AG10803 (cell line): Measurements from ENCODE around the gene EEF1AKMT2.
A peak's percentile ranks its signal among the peaks of the same experiment; 100 is the strongest.

Experiments used
- DNase-seq: peaks from one replicate; pipeline ENCODE4 v3.0.0; 2010; ENCODE audit warnings: low read depth
- H3K4me3 ChIP-seq: 2 replicates; pipeline ENCODE4 v1.5.1; 2011; ENCODE audit warnings: mild to moderate bottlenecking, low read length, control low read depth
- TF ChIP-seq, protein P1 (sequence below): conservative IDR thresholded peaks from 2 replicates; pipeline ENCODE4 v1.5.1; 2011; ENCODE audit warnings: mild to moderate bottlenecking, low read length, control low read depth, inconsistent platforms

The EEF1AKMT2 gene

DNA sequence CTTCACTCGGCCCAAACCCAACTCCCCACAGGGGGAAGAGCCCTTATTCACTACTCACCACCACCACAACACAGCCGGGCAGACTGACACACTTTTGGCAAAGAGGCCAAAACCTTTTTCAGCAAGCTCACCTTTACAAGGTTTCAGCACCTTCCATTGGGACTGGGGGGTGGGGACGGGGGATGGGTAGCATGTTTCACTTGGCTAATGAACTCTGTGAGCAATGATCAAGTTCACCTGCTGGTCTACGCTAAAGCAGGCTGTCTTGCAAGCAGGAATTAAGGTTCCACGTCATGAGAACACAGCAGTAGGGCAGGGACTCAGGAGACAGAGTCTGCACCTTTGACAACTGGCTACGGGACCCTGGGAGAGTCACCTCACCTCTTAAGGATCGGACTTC lies 54.5 kb downstream of the EEF1AKMT2 start:
- DNase-seq, result no peak
- TF ChIP-seq, protein P1, sequence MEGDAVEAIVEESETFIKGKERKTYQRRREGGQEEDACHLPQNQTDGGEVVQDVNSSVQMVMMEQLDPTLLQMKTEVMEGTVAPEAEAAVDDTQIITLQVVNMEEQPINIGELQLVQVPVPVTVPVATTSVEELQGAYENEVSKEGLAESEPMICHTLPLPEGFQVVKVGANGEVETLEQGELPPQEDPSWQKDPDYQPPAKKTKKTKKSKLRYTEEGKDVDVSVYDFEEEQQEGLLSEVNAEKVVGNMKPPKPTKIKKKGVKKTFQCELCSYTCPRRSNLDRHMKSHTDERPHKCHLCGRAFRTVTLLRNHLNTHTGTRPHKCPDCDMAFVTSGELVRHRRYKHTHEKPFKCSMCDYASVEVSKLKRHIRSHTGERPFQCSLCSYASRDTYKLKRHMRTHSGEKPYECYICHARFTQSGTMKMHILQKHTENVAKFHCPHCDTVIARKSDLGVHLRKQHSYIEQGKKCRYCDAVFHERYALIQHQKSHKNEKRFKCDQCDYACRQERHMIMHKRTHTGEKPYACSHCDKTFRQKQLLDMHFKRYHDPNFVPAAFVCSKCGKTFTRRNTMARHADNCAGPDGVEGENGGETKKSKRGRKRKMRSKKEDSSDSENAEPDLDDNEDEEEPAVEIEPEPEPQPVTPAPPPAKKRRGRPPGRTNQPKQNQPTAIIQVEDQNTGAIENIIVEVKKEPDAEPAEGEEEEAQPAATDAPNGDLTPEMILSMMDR, result no peak
- H3K4me3 ChIP-seq, result no peak overlapping the region

DNA sequence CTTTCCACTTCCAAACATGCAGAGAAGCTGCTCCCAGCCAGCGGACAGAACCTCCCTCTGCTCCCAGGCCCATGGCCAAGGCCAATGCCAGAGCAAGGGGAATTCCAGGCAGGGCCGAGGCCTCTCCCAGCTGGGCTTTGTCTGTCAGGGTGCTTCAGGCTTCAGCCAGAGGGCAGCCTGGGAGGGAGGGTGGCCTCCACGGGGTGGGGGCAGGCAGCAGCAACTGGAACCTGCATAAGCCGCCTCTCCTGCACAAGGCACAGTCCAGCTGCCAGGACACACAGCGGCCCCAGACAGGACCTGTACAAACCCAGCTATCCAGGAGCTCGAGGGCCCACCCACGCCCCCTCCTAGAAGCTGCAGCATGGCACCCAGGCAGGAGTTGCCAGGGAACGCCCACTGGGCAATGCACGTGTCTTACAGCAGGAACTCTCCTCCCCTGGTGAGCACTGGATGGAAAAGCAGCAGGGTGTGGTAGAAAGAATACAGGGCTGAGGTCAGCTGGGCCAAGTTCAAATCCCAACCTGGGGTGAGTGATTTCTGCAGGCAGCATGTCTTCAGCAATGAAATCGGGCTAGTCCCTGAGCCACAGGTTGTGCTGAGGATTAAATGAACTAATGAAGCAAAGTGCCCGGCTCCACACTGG lies 55.1 kb downstream of the EEF1AKMT2 start:
- peak; percentile 67 for DNase-seq

DNA sequence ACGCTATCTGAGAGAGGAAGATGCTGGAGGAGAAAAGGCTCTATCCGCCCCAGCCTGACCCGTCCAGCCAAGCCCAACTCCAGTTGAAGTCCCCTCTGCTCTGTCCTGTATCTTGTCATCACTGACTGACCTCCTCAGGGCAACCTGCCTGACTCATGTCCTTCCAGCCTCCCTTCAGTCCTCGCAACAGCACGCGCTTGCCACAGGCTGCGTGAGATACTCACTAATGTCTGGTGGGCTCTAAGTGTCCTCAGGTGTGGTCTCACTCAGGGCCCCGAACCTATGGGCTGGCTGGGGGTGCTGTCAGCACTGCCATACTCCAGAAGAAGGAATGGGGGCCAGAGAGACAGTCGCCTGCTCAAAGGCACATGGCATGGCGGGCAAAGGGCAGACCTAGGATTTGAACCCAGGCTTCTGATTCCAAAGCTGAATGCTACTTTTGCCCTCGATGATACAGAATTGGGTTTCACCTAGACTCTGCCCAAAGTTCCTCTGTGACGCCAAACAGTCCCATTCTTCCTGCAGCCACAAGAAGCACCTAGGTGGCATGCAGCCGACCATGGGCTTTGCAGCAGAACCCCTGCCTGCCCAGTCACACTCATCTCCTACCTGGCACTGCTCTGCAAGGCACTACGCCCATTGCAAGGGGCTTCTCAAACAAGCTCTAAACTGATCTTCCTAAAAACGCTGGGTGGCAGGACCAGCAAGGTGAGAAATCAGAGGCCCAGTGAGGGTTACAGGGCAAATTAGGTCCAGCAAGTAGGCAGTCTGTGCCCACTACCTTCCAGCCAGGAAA lies 56.0 kb downstream of the EEF1AKMT2 start:
- H3K4me3 ChIP-seq, result no peak overlapping the region
- DNase-seq, result no peak
- TF ChIP-seq, protein P1, result no peak

More for the DNA sequence above, 55.1 kb downstream of the EEF1AKMT2 start:
- H3K4me3 ChIP-seq, result no peak overlapping the region
- TF ChIP-seq, protein P1, result peak; percentile 1; the same call in 1 of the 2 replicates

DNA sequence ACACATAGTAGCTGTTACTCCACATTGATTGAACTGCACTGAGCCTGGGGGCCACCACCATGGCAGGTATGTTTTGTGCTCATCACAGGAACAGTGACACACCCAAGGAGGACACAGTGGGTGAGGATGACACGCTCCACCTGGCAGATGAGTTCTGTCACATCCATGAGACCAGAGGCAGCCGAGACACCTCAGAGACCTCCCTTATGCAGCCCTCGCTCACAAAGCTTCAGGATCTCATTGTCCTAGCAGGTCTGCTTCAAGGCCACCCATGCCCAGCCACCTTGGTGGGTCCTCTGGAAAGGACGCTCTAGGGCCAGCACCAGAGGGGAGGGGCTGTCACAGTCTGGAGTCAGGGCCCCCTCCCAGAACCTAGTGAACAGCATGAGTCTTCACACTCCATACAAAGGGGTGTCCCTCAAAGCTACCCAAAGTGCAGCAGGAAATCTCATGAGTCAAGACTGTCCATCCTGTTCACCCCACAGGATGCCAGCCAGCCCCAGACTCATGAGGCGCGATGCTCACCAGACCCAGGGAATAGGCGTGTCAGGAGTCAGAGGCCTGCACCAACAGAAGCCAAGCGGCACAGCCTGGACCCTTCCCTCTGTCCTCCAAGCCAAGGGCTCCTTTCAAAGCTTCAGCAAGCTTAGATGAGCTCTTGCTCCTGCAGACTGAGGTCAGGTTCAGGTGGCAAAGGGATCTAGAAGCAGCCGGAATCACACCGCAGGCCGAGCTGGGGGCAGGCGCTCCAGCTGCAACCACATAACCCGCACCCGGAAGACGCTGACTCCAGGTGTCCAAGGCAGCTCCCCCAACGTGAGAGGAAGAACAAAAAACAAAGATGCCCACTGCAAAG lies 57.1 kb downstream of the EEF1AKMT2 start:
- no peak overlapping the region for H3K4me3 ChIP-seq
- TF ChIP-seq, protein P1, result no peak
- no peak for DNase-seq

DNA sequence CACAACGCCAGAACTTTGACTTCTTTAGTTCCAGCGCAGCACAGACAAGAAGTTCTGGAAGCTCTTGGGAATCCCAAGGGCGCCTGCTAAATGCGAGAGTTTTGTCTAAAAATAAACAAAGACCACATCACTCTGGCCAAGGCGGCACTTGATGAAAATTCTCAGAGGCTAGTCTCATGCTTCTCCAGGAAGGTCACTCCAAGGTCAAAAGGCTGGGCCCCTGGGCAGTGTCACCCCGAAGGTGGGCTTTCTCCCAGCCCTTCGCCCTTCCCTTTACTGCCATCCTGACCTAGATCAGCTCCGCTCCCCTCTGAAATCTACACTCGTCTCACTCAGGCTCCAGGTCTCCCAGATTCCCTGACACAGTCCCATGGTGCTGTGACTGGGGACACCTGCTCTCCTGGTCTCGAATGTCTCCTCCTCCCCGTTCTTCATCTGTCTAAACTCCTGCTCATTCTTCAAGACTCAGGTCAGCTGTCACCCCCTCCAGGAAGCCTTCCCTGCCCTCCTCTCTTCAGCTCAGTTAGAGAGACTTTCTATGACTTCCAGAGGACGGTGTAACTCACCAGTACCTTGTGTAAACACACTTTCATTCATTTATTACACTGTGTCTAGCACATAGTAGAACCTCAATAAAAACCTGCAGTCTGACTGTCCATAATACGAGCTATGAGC lies 58.0 kb downstream of the EEF1AKMT2 start:
- TF ChIP-seq, protein P1, result no peak
- no peak overlapping the region for H3K4me3 ChIP-seq
- no peak for DNase-seq

DNA sequence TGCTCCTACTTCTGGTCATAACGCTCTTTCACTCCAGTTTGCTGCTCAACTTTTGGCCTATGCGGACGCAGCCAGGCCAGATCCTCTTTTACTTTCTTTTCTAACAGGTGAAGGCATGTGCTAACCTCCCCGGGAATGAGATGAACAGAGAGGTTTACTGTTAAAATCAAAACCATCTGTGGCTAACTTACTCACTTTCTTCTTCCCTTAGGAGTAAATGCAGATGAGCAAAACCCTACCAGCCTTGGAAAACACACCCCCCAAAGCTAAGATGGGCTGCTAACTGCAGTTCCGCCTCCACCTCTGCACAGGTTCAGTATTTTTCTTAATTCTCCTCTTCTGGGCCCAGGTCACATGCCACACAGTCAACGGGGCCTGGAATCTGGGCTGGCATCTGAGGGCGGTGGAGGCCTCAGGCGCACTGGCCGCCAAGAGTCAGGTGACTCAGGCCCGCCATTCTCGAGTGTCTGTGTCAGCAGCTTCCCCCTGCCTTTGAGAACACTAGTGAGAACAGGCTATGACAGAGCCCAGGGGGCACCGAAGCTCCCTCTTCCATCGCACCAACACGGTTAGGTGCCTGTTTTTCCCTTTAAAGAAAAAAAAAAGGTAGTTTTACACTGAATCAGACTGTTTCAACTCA lies 58.6 kb downstream of the EEF1AKMT2 start:
- TF ChIP-seq, protein P1, result no peak
- no peak for DNase-seq

More for the DNA sequence above, 58.6 kb downstream of the EEF1AKMT2 start:
- no peak overlapping the region for H3K4me3 ChIP-seq
